HFF-Myc (cell line): ENCODE results near the gene P2RY11.

Experiments used
- DNase-seq: peaks from one replicate; pipeline ENCODE4 v3.0.0-alpha.2; 2011; ENCODE audit warnings: low read depth; ENCODE audit errors: extremely low read depth
- H3K4me3 ChIP-seq: replicated peaks from 2 replicates; pipeline ENCODE4 v1.5.1; 2011; ENCODE audit warnings: low read depth, mild to moderate bottlenecking, control low read depth, low read length
- TF ChIP-seq, protein P1 (sequence below): IDR thresholded peaks from 2 replicates; pipeline ENCODE4 v1.5.1; 2012; ENCODE audit warnings: mild to moderate bottlenecking, low read depth, low read length, control low read depth; ENCODE audit errors: missing control alignments

P2RY11 gene

DNA sequence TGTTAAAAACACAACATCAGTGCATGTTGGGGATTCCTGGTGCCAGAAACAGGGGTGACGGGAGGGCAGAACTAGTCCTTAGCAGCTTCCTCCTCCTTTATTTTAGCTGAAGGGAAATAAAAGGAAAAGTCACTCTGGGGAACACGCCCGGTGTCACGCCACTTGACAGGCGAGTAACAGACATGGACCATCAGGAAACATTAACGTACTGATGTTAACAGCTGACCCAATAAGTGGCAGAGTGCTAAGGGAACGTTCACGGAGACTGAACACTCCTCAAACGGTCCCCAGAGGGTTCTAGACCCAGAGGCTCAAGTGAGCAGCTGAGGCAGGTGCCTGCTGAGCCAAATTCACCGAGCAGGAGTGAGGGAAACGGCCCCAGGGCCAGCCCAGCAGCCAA, 22.1 kb downstream of the P2RY11 start:
- no peak overlapping the region for H3K4me3 ChIP-seq
- DNase-seq: no peak
- TF ChIP-seq, protein P1, sequence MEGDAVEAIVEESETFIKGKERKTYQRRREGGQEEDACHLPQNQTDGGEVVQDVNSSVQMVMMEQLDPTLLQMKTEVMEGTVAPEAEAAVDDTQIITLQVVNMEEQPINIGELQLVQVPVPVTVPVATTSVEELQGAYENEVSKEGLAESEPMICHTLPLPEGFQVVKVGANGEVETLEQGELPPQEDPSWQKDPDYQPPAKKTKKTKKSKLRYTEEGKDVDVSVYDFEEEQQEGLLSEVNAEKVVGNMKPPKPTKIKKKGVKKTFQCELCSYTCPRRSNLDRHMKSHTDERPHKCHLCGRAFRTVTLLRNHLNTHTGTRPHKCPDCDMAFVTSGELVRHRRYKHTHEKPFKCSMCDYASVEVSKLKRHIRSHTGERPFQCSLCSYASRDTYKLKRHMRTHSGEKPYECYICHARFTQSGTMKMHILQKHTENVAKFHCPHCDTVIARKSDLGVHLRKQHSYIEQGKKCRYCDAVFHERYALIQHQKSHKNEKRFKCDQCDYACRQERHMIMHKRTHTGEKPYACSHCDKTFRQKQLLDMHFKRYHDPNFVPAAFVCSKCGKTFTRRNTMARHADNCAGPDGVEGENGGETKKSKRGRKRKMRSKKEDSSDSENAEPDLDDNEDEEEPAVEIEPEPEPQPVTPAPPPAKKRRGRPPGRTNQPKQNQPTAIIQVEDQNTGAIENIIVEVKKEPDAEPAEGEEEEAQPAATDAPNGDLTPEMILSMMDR: no peak

DNA sequence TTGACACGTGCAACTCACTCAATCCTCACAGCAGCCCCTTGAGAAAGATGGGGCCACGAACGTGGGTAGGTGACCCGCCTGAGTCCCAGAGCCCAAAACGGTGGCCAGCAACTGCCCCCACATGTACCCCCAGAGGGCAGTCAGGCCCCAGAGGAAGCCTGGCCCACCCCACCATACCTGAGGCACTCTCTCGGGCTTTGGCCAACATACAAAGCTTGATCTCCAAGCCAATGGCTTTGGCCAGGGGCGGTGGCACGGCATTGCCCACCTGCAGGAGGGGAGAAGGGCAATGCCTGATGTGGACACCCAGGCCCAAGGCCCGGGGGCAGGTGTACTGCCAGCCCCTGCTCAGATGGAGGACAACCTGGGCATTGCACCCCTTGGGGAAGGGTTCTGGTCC, 22.5 kb downstream of the P2RY11 start:
- no peak for DNase-seq
- TF ChIP-seq, protein P1: no peak
- no peak overlapping the region for H3K4me3 ChIP-seq

DNA sequence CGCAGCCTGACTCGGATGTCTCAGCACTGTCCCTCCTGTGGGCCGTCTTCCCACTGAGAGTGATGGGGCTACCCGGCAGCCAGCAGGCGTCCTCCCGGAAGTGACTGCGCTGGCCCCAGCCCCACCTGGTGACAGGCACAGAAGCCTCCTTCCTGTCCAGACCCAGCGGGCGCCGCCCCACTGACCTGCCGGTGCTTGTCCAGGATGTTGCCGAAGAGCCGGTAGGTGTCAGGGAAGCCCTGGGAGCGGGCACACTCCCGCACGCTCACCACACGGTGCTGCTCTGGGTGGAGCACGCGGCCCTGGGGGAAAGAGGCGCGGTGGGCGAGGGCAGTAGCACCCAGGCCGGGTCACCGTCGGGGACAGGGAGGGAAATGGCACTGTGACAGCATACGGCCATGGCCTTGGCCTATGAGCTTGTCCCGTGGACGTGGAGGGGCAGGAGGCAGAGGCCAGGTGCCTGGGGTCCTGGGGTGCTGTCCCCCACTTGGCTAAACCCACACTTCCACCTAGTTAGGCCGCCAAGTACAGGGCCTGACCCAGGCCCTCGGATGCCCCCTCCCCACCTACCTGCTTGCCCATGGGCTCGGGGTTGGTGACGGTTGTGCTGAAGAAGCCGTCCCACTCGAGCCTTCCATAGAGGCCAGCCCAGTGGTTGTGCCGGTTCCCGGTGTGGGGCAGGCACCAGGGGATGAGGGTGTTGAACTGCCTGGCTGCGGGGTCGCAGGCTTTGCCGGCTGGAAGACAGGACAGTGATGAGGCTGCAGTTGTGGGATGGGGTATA, 24.2 kb downstream of the P2RY11 start:
- no peak for DNase-seq
- TF ChIP-seq, protein P1: no peak
- no peak overlapping the region for H3K4me3 ChIP-seq

DNA sequence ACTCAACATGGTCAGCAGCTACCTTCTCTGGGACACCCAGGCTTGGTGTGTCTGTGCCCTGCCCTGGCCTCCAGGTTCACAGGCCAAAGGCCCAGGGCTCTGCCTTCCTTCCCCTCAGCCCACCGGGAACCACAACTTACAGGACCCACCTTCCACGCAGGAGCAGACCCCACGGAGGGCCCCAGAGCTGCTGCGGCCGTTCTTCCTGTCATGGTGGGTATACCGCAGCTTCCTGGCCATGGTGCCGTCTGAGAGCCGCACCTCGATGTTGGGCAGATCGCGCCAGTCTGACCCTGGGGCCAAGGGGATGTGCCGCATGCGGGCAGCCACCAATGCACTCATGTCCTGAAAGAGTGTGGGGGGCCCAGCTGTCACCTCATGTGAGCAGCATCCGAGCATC, 25.4 kb downstream of the P2RY11 start:
- no peak overlapping the region for H3K4me3 ChIP-seq
- DNase-seq: no peak
- TF ChIP-seq, protein P1: no peak

DNA sequence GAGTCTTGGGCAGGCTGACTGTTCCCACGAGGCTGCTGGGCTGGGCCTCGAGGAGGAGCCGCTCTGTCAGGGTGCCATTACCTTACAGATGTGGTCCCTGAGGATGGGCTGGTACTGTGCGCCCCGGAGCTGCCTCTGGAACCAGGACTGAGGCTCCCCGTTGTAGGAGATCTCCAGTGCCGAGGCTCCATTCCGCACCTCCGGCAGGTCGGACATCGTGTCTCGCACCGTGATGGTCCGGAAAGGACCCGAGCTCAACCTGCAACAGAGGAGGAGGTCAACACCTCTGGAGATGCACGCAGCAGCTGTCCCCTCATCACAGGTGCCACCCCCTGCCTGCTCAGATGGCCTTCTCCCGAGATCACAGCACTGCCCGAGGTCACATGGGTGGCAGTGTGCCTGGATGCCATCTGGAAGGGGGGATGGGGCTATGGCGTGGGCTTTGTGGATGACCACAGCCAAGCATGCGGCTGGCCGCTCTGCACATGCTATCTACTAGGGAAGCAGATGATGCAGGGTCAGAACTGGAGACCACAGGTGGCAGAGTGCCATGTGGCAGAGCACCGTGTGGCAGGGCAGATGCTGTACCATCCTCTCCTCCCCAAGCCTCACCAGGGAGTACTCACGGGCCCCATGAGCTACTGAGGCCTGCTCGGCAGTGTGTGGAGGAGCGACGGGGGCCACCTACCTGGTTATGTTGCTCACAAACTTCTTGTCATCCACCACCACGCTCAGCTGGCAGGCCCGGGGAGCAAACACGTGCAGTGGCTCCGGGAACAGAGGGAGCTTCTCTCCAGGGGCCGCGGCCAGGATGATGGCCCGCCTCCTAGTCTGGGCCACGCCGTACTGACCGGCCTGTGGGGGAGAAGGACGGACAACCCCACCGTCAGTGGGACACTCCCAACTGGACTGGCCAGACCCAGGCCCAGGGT, 26.5 kb downstream of the P2RY11 start:
- no peak for DNase-seq
- TF ChIP-seq, protein P1: no peak
- no peak overlapping the region for H3K4me3 ChIP-seq

DNA sequence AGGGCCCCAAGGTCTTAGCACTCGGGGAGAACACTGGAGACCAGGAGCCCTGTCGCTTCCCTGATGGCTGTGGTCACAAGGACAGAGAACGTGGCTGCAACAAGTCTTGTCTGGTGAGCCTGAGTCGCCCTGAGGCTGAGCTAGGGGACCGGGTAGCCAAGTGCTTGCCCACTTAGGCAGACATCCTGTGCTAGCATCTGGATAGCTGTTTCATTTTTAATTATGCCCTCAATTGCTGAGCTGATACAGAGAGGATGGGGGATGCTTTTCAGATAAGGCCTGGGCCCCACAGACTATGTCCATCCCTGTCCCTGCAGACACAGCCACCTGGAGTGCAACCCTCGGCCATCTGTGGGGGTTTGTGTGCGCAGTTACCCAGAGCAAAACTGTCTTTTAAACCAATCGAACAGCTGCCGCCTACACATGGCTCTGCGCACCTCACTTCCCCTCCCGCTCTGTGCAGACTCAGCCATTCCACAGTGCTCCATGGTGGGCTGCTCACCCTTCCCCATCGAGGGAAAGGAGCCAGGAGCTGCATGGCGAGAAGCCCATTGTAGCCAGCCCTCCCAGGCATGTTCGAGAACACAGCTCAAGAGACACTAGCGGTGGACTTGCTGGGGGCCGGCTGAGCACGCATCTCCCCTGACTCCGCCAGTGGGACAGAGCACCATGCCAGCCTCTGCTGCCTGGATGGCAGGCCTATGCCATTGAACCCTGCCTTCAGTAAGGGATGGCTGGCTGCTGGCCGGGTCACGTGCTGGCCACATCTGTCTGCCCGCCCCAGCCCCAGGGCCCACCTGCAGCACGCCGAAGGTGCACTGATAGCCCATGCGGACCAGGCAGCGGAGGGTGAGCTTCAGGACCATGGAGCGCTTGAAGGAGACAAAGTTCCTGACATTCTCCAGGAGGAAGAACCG, 27.6 kb downstream of the P2RY11 start:
- TF ChIP-seq, protein P1: no peak
- DNase-seq: no peak
- H3K4me3 ChIP-seq: no peak overlapping the region
